GM12873 (cell line): ENCODE measurements around the gene PIAS1.

Source experiments
- TF ChIP-seq, protein P1 (sequence below): IDR thresholded peaks from 2 replicates; pipeline ENCODE4 v1.5.1; 2012; ENCODE audit warnings: low read depth, mild to moderate bottlenecking, moderate library complexity, low read length, control low read depth; ENCODE audit not compliant: insufficient read depth; ENCODE audit errors: missing control alignments

PIAS1 gene

DNA sequence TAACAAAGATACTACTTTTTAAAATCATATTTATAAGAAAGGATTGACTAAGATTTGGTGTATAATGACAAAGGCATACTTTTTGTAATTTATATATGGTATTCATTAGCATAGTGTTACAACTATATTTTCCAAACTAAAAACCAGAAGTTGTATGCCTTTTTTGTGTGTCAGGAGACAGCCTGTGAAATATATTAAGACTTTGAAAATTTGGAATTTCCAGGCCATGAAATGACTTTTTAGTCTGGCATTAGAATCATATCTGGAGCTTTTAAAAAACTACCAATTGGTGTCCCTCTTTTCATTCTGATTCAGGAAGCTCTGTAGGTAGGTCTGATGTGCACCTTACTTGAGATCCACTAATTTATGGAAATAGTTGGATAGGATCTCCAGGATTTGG, 109.1 kb downstream of the PIAS1 start:
- TF ChIP-seq, protein P1, sequence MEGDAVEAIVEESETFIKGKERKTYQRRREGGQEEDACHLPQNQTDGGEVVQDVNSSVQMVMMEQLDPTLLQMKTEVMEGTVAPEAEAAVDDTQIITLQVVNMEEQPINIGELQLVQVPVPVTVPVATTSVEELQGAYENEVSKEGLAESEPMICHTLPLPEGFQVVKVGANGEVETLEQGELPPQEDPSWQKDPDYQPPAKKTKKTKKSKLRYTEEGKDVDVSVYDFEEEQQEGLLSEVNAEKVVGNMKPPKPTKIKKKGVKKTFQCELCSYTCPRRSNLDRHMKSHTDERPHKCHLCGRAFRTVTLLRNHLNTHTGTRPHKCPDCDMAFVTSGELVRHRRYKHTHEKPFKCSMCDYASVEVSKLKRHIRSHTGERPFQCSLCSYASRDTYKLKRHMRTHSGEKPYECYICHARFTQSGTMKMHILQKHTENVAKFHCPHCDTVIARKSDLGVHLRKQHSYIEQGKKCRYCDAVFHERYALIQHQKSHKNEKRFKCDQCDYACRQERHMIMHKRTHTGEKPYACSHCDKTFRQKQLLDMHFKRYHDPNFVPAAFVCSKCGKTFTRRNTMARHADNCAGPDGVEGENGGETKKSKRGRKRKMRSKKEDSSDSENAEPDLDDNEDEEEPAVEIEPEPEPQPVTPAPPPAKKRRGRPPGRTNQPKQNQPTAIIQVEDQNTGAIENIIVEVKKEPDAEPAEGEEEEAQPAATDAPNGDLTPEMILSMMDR: no peak

DNA sequence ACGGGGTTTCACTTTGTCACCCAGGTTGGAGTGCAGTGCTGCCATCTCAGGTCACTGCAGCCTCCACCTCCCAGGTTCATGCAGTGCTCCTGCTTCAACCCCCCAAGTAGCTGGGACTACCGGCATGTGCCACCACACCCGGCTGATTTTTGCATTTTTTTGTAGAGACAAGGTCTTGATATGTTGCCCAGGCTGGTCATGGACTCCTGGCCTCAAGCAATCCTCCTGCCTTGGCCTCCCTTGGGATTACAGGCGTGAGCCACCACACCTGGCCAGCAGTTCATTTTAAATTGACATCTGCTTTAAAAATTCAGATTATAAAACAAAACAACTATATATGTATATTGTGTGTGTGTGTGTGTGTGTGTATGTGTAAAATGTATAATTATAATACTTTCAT, 112.7 kb downstream of the PIAS1 start:
- TF ChIP-seq, protein P1: no peak

DNA sequence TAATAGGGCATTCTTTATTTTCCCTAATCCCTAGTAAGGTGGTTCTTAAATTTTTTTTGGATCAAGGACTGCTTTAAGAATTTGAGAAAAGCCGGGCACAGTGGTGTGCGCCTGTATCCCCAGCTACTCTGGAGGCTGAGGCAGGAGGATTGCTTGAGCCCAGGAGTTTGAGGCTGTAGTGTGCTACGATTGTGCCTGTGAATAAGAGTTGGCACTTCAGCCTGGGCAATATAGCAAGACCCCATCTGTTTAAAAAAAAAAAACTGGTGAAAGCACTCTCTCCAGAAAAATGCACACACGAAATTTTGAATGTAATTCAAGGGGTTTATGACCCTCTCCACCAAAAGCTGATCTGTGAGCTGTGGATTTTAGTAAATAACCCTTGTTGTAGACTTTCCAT, 119.0 kb downstream of the PIAS1 start:
- TF ChIP-seq, protein P1: no peak

DNA sequence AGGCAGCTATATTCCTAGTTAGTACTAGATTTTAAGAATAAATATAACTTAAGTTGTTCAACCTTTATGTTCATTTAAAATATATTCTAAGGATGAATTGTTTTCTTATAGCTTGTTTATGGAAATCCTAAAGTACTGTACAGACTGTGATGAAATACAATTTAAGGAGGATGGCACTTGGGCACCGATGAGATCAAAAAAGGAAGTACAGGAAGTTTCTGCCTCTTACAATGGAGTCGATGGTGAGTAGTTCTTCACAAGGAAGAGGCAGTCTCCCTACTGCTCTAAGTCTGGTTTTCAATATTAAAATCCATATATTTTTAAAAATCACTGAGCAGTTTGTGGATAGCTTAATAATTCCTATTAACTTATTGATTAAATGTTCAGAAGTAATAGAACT, 121.4 kb downstream of the PIAS1 start:
- TF ChIP-seq, protein P1: no peak

DNA sequence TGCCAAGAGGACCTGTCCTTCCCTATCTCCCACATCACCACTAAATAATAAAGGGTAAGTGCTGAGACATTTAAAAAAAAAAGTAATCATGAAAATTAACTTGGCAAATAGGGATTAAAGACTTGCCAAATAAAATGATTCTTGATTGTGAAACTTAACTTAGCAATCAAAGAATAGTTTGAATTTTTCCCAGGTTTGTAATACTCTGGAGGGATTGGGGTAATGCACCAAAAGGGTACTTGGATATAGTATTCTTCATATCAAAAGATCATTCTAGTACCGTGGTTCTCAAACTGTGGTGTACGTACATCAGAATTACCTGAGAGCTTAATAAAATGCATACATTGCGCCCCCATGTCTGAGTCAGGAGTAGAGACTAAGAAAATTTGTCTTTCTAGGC, 122.5 kb downstream of the PIAS1 start:
- TF ChIP-seq, protein P1: no peak

DNA sequence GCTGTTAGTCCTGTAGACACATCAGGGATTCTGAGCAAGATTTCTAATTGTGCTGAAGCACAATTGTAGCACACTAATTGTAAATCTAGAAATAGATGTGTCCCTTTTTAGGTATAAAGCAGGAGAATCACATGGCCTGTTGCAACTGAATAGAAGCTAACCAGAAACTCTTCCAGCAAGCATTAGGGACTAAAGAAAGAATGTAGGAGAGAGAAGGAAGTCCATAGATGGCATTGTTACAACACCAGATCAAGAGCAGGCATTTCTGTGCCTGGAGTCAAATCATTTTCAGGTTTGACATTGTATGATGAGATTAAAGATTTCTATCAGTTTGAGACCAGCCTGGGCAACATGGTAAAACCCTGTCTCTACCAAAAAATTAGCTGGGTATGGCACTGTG, 123.6 kb downstream of the PIAS1 start:
- TF ChIP-seq, protein P1: no peak

DNA sequence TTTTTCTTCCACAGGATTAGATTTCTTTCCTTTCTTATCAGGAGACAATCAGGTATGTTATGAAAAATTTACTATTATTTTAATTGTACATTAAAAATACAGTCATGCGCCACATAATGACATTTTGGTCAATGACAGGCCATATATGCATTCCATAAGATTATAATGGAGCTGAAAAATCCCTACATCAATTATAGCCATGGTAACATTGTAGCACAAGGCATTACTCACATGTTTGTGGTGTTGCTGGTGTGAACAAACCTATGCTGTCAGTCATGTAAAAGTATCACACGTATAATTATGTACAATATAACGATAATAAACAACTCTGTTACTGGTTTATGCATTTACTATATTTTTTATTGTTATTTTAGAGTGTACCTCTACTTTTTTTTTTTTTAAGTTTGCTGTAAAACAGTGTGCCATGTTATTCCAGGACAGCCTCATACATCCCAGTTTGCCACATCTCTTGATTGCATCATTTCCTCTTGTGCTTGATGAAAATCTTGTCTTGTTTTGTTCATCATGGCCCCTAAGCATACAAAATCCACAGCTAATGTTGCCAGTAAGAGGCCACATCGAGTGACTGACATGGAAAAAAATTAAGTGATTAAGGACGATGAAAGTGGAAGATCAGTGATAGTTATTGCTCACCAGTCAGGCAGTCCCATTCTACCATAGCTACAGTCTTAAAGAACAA, 129.7 kb downstream of the PIAS1 start:
- TF ChIP-seq, protein P1: no peak
